SK-N-SH treated with all-trans-retinoic acid at 6 μM for 48 hours (cell line): ENCODE data around the gene HAPLN2.
A peak's percentile ranks its signal among the peaks of the same experiment; 100 is the strongest.

Source experiments
- ATAC-seq: fragments of 200-7000 bp; cut with Tn5 transposase; 3 replicates; pipeline ENCODE4 v1.9.1; 2020; ENCODE audit warnings: mild to moderate bottlenecking, moderate library complexity
- ARNTL ChIP-seq: fragments of 450-650 bp; formaldehyde crosslinking; IDR thresholded peaks from 2 replicates; pipeline ENCODE4 v1.5.0; 2020; ENCODE audit warnings: low read depth, mild to moderate bottlenecking, moderate library complexity, borderline replicate concordance
- BACH2 ChIP-seq: fragments of 250-450 bp; sonication (Bioruptor Pico); IDR thresholded peaks from 2 replicates; pipeline ENCODE4 v1.9.0; 2021; ENCODE audit warnings: mild to moderate bottlenecking, borderline replicate concordance
- CREB5 ChIP-seq: fragments of 250-450 bp; sonication (Bioruptor Pico); IDR thresholded peaks from 2 replicates; pipeline ENCODE4 v1.5.1; 2020; ENCODE audit warnings: low read depth, mild to moderate bottlenecking, moderate library complexity
- CSDC2 ChIP-seq: fragments of 250-450 bp; sonication (Bioruptor Pico); IDR thresholded peaks from 2 replicates; pipeline ENCODE4 v1.5.0; 2020; ENCODE audit warnings: mild to moderate bottlenecking, moderate library complexity
- CSRNP3 ChIP-seq: fragments of 250-450 bp; sonication (Bioruptor Pico); IDR thresholded peaks from 2 replicates; pipeline ENCODE4 v1.5.1; 2021; ENCODE audit warnings: mild to moderate bottlenecking, moderate library complexity
- ESRRG ChIP-seq: fragments of 250-450 bp; sonication (Bioruptor Pico); IDR thresholded peaks from 2 replicates; pipeline ENCODE4 v1.6.1; 2021; ENCODE audit warnings: mild to moderate bottlenecking
- GLIS3 ChIP-seq: fragments of 250-450 bp; sonication (Bioruptor Pico); IDR thresholded peaks from 2 replicates; pipeline ENCODE4 v1.5.0; 2020; ENCODE audit warnings: mild to moderate bottlenecking, moderate library complexity
- ISL1 ChIP-seq: fragments of 250-450 bp; sonication (Bioruptor Pico); IDR thresholded peaks from 2 replicates; pipeline ENCODE4 v2.1.2; 2022; ENCODE audit warnings: mild to moderate bottlenecking, moderate library complexity
- PATZ1 ChIP-seq: fragments of 250-450 bp; sonication (Bioruptor Pico); IDR thresholded peaks from 2 replicates; pipeline ENCODE4 v1.8.0; 2020; ENCODE audit warnings: mild to moderate bottlenecking, moderate library complexity, borderline replicate concordance
- POU6F1 ChIP-seq: fragments of 250-450 bp; sonication (Bioruptor Pico); IDR thresholded peaks from 2 replicates; pipeline ENCODE4 v1.8.0; 2021; ENCODE audit warnings: low read depth, mild to moderate bottlenecking, moderate library complexity, borderline replicate concordance
- RARB ChIP-seq: fragments of 250-450 bp; sonication (Bioruptor Pico); IDR thresholded peaks from 2 replicates; pipeline ENCODE4 v1.8.0; 2021; ENCODE audit warnings: mild to moderate bottlenecking, moderate library complexity
- SNAI2 ChIP-seq: fragments of 250-450 bp; sonication (Bioruptor Pico); IDR thresholded peaks from 2 replicates; pipeline ENCODE4 v1.5.0; 2020; ENCODE audit warnings: mild to moderate bottlenecking, moderate library complexity
- TCF4 ChIP-seq: fragments of 250-450 bp; sonication (Bioruptor Pico); IDR thresholded peaks from 2 replicates; pipeline ENCODE4 v1.8.0; 2021; ENCODE audit warnings: mild to moderate bottlenecking, moderate library complexity, borderline replicate concordance
- TOX ChIP-seq: fragments of 250-450 bp; sonication (Bioruptor Pico); IDR thresholded peaks from 2 replicates; pipeline ENCODE4 v1.8.0; 2021; ENCODE audit warnings: mild to moderate bottlenecking, moderate library complexity, borderline replicate concordance
- TSHZ2 ChIP-seq: fragments of 250-450 bp; sonication (Bioruptor Pico); IDR thresholded peaks from 2 replicates; pipeline ENCODE4 v1.5.0; 2020; ENCODE audit warnings: mild to moderate bottlenecking, moderate library complexity
- ZFP3 ChIP-seq: fragments of 250-450 bp; sonication (Bioruptor Pico); IDR thresholded peaks from 2 replicates; pipeline ENCODE4 v1.5.0; 2020; ENCODE audit warnings: mild to moderate bottlenecking, moderate library complexity
- ZFP30 ChIP-seq: fragments of 450-650 bp; formaldehyde crosslinking; IDR thresholded peaks from 2 replicates; pipeline ENCODE4 v1.5.0; 2022; ENCODE audit warnings: mild to moderate bottlenecking, moderate library complexity
- ZNF565 ChIP-seq: fragments of 450-650 bp; formaldehyde crosslinking; conservative IDR thresholded peaks from 2 replicates; pipeline ENCODE4 v1.5.0; 2020; ENCODE audit warnings: low read depth, mild to moderate bottlenecking, moderate library complexity
- ZNF70 ChIP-seq: fragments of 450-650 bp; formaldehyde crosslinking; IDR thresholded peaks from 2 replicates; pipeline ENCODE4 v1.5.0; 2020; ENCODE audit warnings: mild to moderate bottlenecking, moderate library complexity
- ZNF8 ChIP-seq: fragments of 450-650 bp; formaldehyde crosslinking; IDR thresholded peaks from 2 replicates; pipeline ENCODE4 v1.5.0; 2020; ENCODE audit warnings: mild to moderate bottlenecking, moderate library complexity

HAPLN2 gene

GRCh38 chr1:156623946-156624813 lies 5.0 kb downstream of the HAPLN2 start:
- TF ChIP-seq ISL1 (CRISPR knock-in tag) = no peak
- no peak for TF ChIP-seq ARNTL (CRISPR knock-in tag)
- TF ChIP-seq TSHZ2 (CRISPR knock-in tag) = no peak
- no peak for TF ChIP-seq GLIS3 (CRISPR knock-in tag)
- TF ChIP-seq ZNF565 (CRISPR knock-in tag) = no peak
- TF ChIP-seq SNAI2 (CRISPR knock-in tag) = no peak
- no peak for TF ChIP-seq CREB5 (CRISPR knock-in tag)
- no peak for TF ChIP-seq ZNF70 (CRISPR knock-in tag)
- no peak for TF ChIP-seq RARB
- peak; percentile 89 for ATAC-seq

- TF ChIP-seq TCF4 (no peak), POU6F1 (CRISPR knock-in tag) (no peak), GLIS3 (CRISPR knock-in tag) (no peak), TOX (no peak), ZFP3 (CRISPR knock-in tag) (no peak), ZNF8 (CRISPR knock-in tag) (no peak), ESRRG (no peak), CSDC2 (CRISPR knock-in tag) (no peak), ZNF70 (CRISPR knock-in tag) (no peak), PATZ1 (CRISPR knock-in tag) (no peak), CREB5 (CRISPR knock-in tag) (no peak), ZFP30 (CRISPR knock-in tag) (no peak), ISL1 (CRISPR knock-in tag) (no peak)
- ATAC-seq = peak; percentile 8; the same call in 2 of the 3 replicates
Observed at GRCh38 chr1:156624814-156625435, 5.7 kb downstream of the HAPLN2 start.

- ATAC-seq = peak; percentile 69
- no peak for TF ChIP-seq ZNF70 (CRISPR knock-in tag)
- TF ChIP-seq ZNF565 (CRISPR knock-in tag) = no peak
- no peak for TF ChIP-seq BACH2 (CRISPR knock-in tag)
- TF ChIP-seq TCF4 = no peak
- no peak for TF ChIP-seq CSRNP3 (CRISPR knock-in tag)
- TF ChIP-seq ZFP3 (CRISPR knock-in tag) = no peak
- no peak for TF ChIP-seq CREB5 (CRISPR knock-in tag)
- no peak for TF ChIP-seq ESRRG
- TF ChIP-seq, all 23 proteins: peak for 0
Observed at GRCh38 chr1:156625436-156626078, 6.3 kb downstream of the HAPLN2 start.
